Inflammatory macrophage treated with lipopolysaccharide for 1 hour (primary cell): ENCODE measurements around the gene TMEM272.

Source experiments
- DNase-seq, 2 donors: peaks; one replicate each; pipeline ENCODE4 v3.0.0-alpha.2; 2020 to 2022

Gene TMEM272

DNA sequence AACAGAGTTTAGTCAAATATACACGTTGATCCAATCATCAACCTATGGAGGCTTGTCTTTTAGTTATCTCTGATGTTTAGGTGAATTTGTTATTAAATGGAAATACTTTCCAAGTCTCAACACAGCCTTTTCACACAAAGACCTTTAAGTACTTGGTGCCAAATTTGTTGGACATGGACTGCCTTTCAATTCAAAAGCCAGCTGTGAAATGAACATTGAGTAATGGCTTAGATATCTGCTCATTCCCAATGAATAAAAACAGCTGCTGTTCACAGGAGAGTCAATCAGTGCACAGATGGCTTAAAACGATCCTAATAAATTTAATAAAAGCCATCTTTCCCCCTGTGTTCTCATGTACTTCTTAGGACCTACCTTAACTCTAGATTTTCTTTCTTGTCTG is 21.1 kb downstream of the TMEM272 start:
- DNase-seq: no peak

DNA sequence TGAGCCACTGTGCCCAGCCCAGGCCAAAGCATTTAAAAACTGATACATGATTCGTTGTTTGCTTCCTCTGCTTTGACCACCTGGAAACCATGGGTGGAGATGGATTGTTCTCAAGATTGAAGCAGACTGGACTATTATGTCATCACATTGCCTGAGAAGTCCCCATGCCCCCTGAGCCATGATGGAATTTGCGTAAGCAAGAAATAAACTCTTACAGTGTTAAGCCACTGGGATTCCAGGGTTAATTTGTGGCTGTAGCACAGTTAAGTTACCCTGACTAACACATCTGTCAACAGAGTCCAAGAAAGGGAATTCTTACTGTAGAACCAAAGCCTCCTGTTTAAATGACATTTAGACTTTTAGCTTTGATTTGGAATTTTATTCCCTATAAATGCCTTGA is 21.6 kb downstream of the TMEM272 start:
- DNase-seq: no peak

DNA sequence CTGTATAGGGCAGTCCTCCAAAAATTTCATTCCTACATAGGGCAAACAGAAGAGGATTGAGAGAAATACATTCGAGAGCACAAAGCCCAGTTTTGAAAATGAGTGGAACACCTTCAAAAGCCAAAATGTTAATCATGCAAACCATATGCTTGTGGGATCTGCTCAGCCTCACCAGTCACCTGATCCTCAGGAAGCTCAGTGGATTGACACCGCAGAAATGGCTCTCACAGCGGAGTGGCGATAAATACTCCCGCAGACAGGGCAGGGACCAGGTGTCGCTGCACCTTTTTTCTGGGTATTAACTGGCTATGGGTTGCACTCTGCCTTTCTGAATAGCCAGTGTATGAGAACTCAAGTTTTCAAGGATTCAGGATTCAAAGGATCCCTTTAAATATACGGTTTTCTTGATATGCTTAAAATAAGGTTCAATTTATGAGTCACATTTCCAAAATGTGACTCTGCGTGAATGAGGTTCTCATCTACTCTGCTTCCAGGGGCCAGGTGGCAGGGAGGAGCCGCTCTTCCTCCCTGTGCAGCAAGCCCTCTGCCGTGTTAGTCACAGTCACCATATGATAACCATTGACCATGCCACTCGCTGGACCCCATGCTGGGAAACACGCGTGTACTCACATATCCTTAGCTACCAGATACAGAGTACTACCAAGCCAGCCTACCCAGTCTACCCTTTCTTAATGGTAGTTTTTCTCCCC is 22.7 kb downstream of the TMEM272 start:
- DNase-seq: no peak

DNA sequence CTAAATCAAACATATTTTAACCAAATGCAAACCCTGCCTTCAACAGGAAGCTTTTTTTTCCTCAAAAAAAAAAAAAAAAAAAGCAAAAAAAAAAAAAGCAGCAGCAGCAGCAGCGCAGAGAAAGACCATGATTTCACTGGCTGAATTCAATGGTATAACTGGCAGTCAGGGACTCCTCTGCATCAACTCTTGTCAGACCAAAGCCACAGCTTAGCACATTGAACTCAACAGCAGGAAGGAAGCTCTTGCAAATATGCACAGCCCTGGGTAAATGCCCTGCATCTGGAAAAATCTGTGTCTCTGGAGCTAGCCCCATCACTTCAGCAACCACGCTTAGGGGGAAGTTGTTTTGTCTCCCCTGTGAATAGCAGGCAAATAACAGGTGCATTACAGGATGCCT is 23.4 kb downstream of the TMEM272 start:
- peak; percentile 32 to 40 for DNase-seq

DNA sequence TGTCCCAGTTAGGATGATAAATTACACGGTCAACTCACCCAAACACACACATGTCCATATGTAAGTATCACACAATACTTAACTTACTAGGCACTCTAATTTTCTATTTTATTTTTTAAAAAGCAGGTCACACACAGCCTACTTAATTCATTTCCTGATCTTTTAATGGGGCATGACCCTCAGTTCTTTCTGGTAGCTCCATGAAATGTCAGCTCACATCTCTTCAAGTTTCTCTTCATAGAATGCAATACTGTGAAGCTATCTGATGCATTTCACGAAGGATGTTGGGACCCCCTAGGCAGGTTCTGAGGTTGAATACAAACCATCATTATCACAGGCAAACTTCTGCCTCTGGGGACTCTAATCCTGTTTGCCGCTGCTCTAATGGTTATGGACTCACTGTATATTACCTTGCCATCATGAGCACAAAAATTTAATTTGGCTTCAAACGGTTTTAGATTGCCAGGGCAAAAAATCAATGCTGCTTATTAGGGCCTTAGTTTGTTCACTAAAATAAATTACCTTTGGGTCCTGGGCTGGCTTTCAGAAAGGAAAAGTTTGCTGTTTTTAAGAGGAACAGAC is 24.9 kb downstream of the TMEM272 start:
- no peak for DNase-seq

DNA sequence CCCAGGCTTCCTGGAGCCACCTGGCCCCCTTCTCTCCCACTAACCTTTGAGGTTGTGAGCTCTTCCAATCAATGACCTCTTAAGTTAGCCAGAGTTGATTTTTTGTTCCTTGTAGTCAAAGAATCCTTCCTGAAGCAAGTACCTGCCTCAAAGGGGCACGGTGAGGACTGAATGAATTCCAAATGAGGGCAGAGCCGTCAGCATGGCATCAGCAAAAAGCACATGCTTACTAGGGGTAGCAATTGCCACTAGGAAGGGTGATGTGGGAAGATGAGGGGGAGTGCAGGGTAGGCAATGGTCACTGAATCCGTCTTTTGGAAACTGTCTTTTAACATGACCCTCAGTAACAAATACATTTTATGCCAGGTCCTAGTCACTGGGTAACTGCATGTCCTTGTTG is 25.4 kb downstream of the TMEM272 start:
- DNase-seq: no peak

DNA sequence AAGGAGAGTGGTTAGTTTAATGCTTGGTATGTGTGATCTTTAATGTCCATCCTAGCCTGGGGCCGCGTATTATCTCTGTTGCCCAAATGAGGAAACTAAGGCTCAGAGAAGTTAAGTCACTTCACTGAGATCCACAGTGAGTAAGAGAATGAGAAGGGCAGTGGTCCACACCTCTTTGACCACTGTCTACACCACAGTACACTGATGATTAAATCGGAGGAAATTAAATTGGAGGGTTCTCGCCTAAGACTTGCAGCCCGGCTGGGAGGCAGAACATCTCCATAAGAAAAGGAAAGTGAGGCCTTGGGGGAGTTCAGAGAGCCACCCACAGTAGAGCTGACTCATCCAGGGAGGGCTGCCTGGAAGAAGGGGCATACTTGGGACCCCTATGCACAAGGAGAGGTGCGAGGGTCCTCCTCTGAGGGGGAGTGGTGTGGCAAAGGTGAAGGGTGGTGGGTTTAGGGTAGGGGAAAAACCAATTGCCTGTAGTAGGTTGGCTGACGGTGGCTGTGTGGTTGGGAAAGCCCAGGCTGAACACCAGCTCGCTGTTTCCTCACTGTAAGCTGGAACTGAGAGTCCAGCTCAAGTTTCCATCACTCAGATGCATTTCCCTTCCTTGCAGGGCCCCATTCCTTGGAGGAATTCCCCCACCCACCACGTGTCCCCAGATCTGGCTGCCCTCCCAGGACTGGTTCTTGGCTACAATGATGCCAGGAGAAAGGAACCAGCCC is 26.0 kb downstream of the TMEM272 start:
- DNase-seq: peak; percentile 87 to 95

DNA sequence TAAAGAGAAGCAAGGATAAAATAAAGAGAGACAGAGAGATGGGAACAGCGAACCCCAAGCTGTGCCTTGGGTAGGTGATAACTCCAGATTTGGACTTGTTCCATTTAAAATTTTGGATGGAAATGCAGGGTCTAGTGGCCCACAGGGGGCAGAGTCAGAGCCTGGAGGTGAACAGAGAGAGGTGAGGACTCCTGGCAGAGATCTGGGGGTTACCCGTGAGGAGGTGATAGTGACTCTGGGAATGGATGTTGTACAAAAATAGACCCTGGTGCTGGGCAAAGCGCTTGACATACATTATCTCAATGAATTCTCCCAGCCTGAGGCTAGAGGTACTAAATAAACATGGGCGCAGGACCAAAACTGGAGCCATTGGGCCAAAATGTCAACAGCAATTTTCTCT is 26.7 kb downstream of the TMEM272 start:
- DNase-seq: no peak

DNA sequence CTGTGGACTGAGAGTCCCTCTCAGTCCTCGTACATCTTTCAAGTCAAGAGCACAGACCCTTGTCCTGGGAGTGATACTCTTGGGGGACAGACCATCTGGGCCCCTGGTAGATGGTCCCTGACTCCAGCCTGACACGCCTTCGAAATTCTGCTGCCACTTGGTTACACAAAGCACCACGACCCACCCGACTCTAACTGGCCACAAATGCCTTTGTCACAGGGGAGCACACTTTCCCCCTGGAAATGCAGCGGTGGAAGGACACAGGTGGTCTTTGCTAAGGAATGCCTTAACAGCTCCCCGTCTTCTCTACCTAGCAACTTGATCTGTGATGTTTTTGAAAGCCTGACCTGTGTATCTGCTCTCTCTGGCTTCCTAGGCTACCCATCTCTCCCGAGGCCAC is 27.3 kb downstream of the TMEM272 start:
- DNase-seq: no peak

DNA sequence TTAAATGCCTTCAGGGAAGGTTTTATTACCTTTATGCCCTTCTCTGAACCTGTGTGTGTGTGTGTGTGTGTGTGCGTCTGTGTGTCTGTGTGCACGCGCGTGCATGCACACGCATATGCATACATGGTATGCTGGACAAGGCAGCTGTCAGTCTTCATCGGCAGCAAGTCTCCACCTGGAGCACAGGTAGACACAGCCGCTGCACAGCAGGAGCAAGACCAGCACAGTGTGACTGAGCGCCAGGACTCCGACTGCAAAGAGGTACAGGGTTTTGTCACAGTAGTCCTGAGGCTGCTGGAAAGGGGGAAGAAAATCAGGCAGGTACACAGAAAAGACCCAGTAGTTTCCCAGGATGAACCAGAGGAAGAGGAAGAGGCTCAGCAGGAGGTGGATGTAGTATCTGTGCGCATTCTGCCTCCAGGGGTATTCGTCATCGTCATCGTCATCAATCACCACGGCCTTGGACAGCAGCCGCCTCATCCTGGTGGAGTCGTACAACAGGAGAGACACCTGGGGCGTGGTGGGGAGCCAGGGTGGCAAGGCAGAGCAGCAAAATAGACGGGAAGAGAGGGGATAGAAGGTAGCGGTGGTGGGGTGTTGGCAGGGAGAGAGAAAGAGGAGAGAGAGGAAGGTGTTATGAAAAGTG is 28.2 kb downstream of the TMEM272 start:
- DNase-seq: no peak

DNA sequence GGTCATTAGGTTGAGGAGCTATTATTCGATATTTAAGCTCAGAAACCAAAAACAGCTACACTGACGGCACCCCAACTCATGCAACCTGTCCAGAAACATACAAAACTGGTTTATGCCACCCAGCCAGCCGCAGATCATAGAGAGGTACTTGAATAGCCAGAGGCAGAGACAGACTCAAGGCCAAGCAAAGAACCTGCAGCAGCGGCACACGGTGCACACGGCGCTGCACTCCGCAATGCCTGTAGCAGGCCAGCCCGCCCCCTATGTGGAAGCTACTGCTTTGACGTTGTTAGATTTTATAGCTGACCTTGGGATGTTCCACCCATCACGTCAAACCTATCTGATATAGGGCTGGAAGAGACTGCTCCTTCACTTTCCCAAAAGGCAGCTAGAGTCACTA is 29.1 kb downstream of the TMEM272 start:
- DNase-seq: no peak

DNA sequence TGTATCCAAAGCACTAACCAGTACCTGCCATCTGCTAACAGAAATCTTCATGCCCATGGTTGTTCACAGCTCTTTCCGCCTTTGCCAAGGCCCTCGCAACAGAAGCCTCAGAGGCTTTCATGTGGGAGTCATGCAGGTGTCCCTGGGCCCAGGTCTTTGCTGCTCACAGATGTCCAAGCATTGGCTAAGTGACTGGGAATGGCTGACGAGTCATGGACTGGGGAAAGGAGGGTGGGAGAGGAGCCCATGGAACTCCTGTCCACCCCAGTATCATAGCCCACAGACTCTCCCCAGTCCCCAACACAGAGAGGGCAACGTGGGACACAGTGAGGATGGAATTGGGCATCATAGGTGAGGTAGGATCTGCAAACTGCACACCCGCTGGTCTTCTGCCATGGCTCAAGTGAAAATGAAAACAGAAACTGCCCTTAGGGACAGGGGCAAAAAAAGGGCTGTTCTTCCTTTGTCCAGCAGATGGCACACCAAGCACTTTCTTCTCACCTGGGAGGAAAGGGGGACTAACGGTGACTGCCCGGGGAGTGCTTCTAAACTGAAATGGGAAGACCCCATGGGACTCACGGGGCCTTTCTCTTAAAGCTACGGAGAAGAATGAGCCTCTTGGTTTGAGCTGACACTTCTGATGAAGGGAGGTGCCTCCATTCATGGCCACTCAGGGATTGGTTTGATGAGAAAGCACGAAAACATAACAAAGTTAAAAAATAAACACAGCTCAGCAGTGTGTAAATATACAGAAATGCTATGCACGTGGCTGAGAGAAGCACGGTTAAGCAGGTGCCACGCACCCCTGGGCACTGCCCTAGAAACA is 29.9 kb downstream of the TMEM272 start:
- DNase-seq: peak; percentile 53 to 89

DNA sequence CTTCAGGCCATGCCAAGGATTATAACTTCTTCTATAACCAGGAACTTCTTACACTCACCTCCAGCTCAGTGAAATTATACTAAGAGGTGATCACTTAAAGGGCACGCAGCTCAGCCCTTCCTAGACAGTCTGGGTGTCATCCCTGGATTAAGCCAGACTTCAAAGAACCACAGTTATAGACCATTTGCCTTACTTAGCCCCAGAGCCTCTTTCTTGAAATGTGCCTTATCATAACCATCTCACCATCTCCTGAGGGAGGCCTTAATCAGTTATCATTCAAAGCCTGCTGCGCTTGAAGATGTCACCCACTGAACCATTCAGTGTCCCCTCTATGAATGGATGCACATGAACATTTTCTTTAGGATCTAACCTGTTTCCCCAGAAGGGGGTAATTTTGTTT is 30.9 kb downstream of the TMEM272 start:
- DNase-seq: no peak

DNA sequence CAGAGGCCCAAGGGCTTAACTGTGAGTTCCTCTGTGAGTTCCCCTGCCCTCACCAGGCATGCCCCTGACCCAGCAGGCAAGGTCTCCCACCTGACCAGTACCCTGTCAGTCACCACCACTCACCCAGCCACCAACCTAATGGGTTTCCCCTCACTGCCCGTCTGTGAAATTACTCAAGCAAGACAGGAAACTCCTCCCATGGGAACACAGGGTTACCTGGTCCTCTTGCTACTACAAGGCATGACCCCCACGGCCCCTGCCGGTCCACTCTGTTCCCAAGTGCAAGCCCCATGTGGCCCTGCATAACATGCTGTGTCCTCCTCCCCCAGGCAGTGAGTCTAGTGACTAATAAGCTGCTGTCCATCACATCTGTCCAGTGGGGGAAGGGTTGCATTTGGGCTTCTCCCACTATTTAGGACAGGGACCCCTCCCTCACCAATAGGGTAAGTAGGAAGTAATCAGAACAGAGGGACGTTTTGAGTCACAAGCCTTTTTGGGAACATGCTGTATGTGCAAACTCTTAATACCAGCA is 33.0 kb downstream of the TMEM272 start:
- peak in 1 of 2 donors; percentile 84 for DNase-seq

DNA sequence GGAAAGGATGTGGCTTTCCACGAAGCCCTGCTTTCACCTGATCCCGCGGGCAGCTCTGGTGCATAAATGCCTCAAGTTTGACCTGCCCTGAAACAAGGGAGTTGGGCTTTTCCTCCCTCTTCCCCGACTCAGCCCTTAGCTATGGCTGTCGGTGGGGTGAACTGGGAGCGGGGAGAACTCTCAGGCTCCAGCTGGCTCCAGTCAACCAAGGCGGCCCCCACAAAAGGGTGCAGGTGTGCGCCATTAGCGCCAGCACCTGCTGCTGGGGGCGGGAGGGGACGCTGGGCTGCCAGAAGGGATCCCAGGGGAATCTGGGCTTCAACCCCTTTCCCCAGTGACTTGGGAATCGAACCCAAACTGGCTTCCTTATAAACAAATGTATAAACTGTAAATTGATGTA is 33.9 kb downstream of the TMEM272 start:
- DNase-seq: no peak

DNA sequence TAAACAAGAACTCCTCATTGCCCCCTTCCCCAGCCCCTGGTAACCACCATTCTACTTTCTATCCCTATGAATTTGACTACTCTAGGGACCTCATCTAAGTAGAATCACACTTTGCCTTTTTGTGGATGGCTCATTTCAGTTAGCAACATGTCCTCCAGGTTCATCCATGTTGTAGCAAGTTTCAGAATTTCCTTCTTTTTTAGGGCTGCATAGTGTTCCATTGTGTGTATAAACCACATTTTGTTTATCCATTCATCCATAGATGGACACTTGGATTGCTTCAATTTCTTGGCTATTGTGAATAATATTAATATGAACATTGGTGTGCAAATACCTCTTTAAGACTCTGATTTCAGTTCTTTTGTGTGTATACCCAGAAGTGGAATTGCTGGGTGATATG is 36.2 kb downstream of the TMEM272 start:
- DNase-seq: no peak

DNA sequence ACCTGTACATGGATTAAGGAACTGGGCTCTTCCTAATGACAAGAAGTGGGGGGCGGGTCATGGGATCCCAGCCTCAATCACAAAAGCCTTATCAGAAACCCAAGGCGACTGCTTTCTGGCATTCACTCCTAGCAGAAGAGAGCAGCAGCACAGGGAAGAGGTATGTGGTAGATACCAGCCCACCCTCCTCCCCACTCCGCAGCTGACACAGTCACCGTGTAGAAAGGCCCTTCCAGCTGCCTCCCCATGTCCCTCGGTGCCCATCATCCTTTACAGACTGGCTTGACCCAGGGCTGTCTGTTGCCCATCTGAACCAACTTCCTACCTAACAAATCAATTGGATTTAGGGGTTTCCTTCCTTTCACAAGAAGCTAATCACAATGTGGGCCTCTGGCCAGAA is 37.9 kb downstream of the TMEM272 start:
- no peak for DNase-seq

DNA sequence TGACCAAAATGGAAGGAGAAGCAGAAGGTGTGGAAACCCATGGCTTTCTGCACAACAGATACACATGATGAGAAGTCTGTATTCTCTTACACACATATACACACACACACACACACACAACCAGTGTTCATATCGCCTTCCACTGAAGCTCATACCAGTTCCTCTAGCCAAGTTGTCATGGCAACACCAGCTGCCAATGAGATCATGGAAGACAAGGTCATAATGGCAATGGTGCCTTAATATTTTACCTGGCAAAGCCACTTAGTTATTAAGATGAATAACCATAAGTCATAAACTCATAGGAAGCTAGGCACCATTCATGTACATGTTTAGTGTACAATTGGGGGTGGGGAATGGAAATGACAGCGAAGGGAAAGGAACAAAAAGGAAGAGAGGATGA is 38.4 kb downstream of the TMEM272 start:
- peak in 1 of 2 donors; percentile 55 for DNase-seq

DNA sequence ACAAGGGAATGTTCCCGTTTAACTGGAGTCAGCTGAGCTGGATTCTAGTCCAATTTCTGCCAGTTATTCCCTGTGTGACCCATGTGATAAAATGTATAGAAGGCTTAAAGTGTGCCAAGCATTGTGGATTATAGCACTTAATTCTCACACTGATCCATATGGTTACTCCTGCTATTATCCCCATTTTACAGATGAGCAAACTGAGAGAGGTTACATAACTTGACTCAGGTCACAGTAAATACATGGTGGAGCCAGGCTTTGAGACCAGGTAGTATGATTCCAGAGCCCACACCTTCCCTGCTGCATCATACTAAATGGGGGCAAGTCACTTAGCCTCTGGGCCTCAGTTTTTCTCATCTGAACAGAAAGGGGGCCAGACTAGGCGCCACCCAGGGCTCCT is 39.1 kb downstream of the TMEM272 start:
- DNase-seq: no peak

DNA sequence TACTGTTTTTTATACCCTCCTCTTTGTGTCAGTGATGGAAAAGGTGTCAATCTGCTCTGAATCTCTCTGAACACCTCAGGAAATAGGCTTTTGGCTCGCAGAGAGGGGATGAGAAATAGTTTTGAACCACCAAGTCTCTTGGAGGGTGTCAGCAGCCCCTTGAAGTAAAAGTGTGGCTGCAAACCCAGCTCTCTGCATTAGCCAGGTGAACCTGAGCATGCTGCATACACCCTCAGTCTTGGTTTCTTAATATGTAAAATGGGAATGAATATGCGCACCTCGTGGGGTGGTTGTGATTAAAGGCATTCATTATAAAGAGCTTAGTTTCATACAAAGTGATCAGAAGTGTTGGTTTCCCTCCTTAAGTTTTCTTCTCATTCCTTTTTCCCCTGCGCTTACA is 39.7 kb downstream of the TMEM272 start:
- DNase-seq: no peak

DNA sequence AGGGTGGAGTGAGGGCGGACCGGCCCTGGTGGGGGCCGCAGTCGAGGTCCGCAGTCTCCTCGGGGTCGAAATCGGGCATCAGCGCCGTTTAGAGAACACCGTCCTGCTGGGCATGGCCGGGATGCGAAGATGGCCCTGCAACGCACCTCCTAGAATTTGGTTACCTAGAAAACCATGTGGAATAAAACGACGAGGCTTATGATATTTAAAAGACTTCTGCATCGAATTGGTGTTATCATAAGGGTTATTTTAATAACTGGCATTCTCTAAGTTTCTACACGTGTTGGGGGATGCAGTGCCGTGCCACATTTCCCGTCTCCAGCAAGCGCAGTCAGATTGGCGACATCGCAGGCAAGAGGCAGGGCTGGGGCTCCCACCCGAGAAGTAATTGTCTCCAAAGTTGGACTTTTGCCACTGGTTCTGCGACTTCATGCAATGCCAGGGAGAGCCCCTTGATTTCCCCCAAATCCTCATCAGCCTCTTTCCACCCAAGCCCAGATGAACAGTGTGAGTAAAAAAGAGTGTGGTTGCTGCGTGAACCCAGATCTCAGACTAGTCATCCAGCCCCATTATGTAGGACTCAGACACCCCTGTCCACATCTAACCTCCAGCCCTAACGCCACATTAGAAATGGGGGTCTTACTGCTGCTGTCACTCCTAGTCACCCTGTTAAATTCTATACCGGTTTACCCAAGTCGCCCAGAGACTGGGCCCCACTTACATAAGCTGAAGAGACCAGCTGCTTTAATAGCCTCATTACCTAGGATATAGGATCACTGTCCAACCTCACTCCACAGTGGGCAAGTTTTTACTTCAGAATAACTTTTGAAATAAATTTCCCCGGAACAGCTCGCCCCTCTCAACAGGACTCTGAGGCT is 40.4 kb downstream of the TMEM272 start:
- peak; percentile 58 to 76 for DNase-seq
